Upper lobe of left lung (tissue), 4 donors: ENCODE data around the gene EGFLAM.

Experiments
- CTCF ChIP-seq, 6 experiments: fragments of 450-650 bp in 4 of 6; fragments of 200-600 bp in 2 of 6; sonication (generic) in 2 of 6; IDR thresholded peaks; one replicate each; pipeline ENCODE4 v1.5.1; 2016 to 2019; ENCODE audit warnings: antibody characterized with exemption in 6 of 6
- EP300 ChIP-seq, 4 donors: sonication (generic); formaldehyde crosslinking; IDR thresholded peaks; one replicate each; pipeline ENCODE4 v1.5.1; 2017; ENCODE audit warnings: antibody characterized with exemption in 4 of 4, control low read depth in 2 of 4

GRCh38 chr5:38338455-38338854 is 80.1 kb downstream of the EGFLAM start:
- TF ChIP-seq CTCF (IDR thresholded peaks at IDR 0.05) (no peak), EP300 (IDR thresholded peaks at IDR 0.05) (no peak)
